ENCODE data around the gene DDA1. TPM values are rescaled to one million over a fixed set of nuclear protein-coding genes. Genes with fewer than 3 reads are reported as not detected.
"Not testable (repeated sequence)": the region's sequence is repeated elsewhere in the genome, so short reads cannot be mapped to it uniquely, and the experiment has no call there.

DDA1 gene
- total RNA-seq, 1 donor from 2014 or later: 31.1 TPM

GRCh38 chr19:17294051-17294891 lies 15.1 kb upstream of the DDA1 start:
- H3K4me3 Mint-ChIP-seq: no peak overlapping the region
- POLR2A ChIA-PET: interaction anchor here (0.6 to 2.3 kb wide), 2 partner anchors 39 to 92 kb away, joined by 3 to 7 read pairs; no protein-coding TSS in a partner anchor

GRCh38 chr19:17295551-17295950 lies 13.8 kb upstream of the DDA1 start:
- H3K27me3 Mint-ChIP-seq; ATAC-seq (ENCODE audit: low read depth); DNase-seq; H3K36me3 Mint-ChIP-seq (ENCODE audit: low read depth); POLR2A ChIA-PET; intact Hi-C loops (cut with micrococcal nuclease); H3K4me1 Mint-ChIP-seq; H3K27ac Mint-ChIP-seq; H3K9me3 Mint-ChIP-seq; H3K4me3 Mint-ChIP-seq: not testable (repeated sequence)
- CTCF ChIA-PET: interaction anchor here (1.6 kb wide), 1 partner anchor 10 kb away, joined by 5 read pairs; the partner anchor contains the start of gene MRPL34

More at GRCh38 chr19:17294051-17294891, 15.1 kb upstream of the DDA1 start:
- no peaks in the 10 kb centered on the region for H3K27me3 Mint-ChIP-seq
- ATAC-seq (ENCODE audit: low read depth): peak; percentile 8
- intact Hi-C loops (cut with micrococcal nuclease): no loop called here
- peaks cover 10% of the 10 kb centered on the region for H3K4me1 Mint-ChIP-seq
- CTCF ChIA-PET: interaction anchor here (1.6 kb wide), 1 partner anchor 11 kb away, joined by 5 read pairs; the partner anchor contains the start of gene MRPL34
- no peak for TF ChIP-seq CTCF (IDR thresholded peaks at IDR 0.05)
- no peak overlapping the region for H3K27ac Mint-ChIP-seq
- peaks cover 7% of the 10 kb centered on the region for H3K36me3 Mint-ChIP-seq (ENCODE audit: low read depth)
- peak; percentile 36 for DNase-seq
- H3K9me3 Mint-ChIP-seq: no peaks in the 10 kb centered on the region

GRCh38 chr19:17296273-17296672 lies 13.1 kb upstream of the DDA1 start:
- ChIA-PET POLR2A (interaction anchor here (0.7 kb wide), 1 partner anchor 22 kb away, joined by 4 read pairs; no protein-coding TSS in a partner anchor), CTCF (no interaction called here)
- intact Hi-C loops (cut with micrococcal nuclease): no loop called here
- Mint-ChIP-seq H3K4me3 (no peak overlapping the region), H3K9me3 (no peaks in the 10 kb centered on the region), H3K27ac (no peak overlapping the region), H3K36me3 (ENCODE audit: low read depth) (peaks cover 11% of the 10 kb centered on the region), H3K27me3 (no peaks in the 10 kb centered on the region), H3K4me1 (peaks cover 6% of the 10 kb centered on the region)
- ATAC-seq (ENCODE audit: low read depth) (no peak), DNase-seq (no peak)
- TF ChIP-seq CTCF (IDR thresholded peaks at IDR 0.05): no peak

- H3K27ac Mint-ChIP-seq: no peak overlapping the region
- DNase-seq (no peak), ATAC-seq (ENCODE audit: low read depth) (no peak)
- POLR2A ChIA-PET: interaction anchor here (0.6 to 0.7 kb wide), 2 partner anchors 8 to 23 kb away, joined by 3 to 4 read pairs; no protein-coding TSS in a partner anchor
- peaks cover 11% of the 10 kb centered on the region for H3K36me3 Mint-ChIP-seq (ENCODE audit: low read depth)
- no peaks in the 10 kb centered on the region for H3K9me3 Mint-ChIP-seq
- no peaks in the 10 kb centered on the region for H3K27me3 Mint-ChIP-seq
- intact Hi-C loops (cut with micrococcal nuclease): no loop called here
- peaks cover 5% of the 10 kb centered on the region for H3K4me1 Mint-ChIP-seq
- H3K4me3 Mint-ChIP-seq: no peak overlapping the region
- no peak for TF ChIP-seq CTCF (IDR thresholded peaks at IDR 0.05)
- CTCF ChIA-PET: no interaction called here
These were observed 12.4 kb upstream of the DDA1 start for GRCh38 chr19:17296976-17297375.

DNA sequence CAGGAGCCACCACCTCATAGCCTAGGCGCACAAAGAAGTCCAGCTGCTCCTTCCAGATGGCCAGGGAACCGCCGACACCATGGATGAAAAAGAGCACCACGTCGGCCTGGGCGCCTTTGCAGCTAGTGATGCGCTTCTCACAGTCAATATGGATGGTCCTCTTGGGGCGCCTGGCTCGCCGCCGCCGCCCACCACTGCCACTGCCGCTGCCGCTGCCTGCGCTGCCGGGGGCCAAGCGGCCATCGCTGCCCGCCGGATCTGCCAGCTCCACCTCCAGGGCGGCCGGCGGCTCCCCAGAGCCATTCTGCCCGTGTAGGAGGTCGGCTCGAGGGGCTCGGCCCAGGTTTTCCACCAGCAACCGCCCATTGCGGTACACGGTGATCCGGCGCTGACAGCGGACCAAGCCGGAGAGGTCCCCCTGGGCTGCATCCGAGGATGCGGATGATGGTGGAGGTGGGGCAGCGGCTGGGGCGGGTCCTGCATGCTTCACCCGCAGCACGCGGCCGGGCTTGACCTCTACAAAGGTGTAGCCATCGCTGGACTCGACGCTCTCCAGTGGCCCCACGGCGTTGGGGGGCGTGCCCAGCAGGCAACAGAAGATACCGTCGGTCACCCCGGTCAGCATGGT lies 8.3 kb upstream of the DDA1 start:
- H3K27ac Mint-ChIP-seq: no peak overlapping the region
- no peak overlapping the region for H3K4me3 Mint-ChIP-seq
- ChIA-PET CTCF (no interaction called here), POLR2A (no interaction called here)
- no peaks in the 10 kb centered on the region for H3K27me3 Mint-ChIP-seq
- no peak for TF ChIP-seq CTCF (IDR thresholded peaks at IDR 0.05)
- ATAC-seq (ENCODE audit: low read depth): no peak
- H3K9me3 Mint-ChIP-seq: no peaks in the 10 kb centered on the region
- intact Hi-C loops (cut with micrococcal nuclease): loop anchor here (10.0 kb wide), 1 partner anchor 406 kb away; no protein-coding TSS in a partner anchor
- no peak for DNase-seq
- H3K4me1 Mint-ChIP-seq: peaks cover 27% of the 10 kb centered on the region
- peaks cover 11% of the 10 kb centered on the region for H3K36me3 Mint-ChIP-seq (ENCODE audit: low read depth)
